ENCODE results near the gene MIEF1. TPM values are rescaled to one million over a fixed set of nuclear protein-coding genes. Genes with fewer than 3 reads are reported as not detected.

Gene MIEF1
- total and polyA plus RNA-seq, 3 donors from 2014 or later = 60.6 to 120 (median 78.2) TPM

- intact Hi-C loops (cut with DNase I; ENCODE audit: low total_unique reads) = no loop called here
- TF ChIP-seq POLR2A (IDR thresholded peaks at IDR 0.05) (no peak), CTCF (IDR thresholded peaks at IDR 0.05) (no peak)
- Histone ChIP-seq H3K27ac (no peak overlapping the region), H3K4me3 (no peak overlapping the region), H3K27me3 (no peaks in the 10 kb centered on the region), H3K9me3 (no peaks in the 10 kb centered on the region), H3K4me1 (peaks cover 16% of the 10 kb centered on the region), H3K36me3 (ENCODE audit: low read depth, missing control alignments) (no peaks in the 10 kb centered on the region)
- DNase-seq = no peak
- WGBS, 2 donors = 93 to 95% methylated on average over 8 of the region's 8 CpGs
These were observed 4.7 kb upstream of the MIEF1 start for GRCh38 chr22:39497429-39497828.

- H3K4me1 ChIP-seq = peaks cover 23% of the 10 kb centered on the region
- intact Hi-C loops (cut with DNase I; ENCODE audit: low total_unique reads) = no loop called here
- H3K9me3 ChIP-seq = no peaks in the 10 kb centered on the region
- no peaks in the 10 kb centered on the region for H3K27me3 ChIP-seq
- peak; percentile 58 for DNase-seq
- TF ChIP-seq CTCF (IDR thresholded peaks at IDR 0.05) (no peak), POLR2A (IDR thresholded peaks at IDR 0.05) (no peak)
- WGBS, 2 donors = 60 to 100% methylated on average over 1 to 2 of the region's 2 CpGs
- H3K4me3 ChIP-seq = no peak overlapping the region
- no peaks in the 10 kb centered on the region for H3K36me3 ChIP-seq (ENCODE audit: low read depth, missing control alignments)
- H3K27ac ChIP-seq = no peak overlapping the region
These were observed 3.7 kb upstream of the MIEF1 start for GRCh38 chr22:39498368-39498767.

GRCh38 chr22:39498802-39499201, 3.3 kb upstream of the MIEF1 start:
- no peak overlapping the region for H3K27ac ChIP-seq
- TF ChIP-seq POLR2A (IDR thresholded peaks at IDR 0.05) (no peak), CTCF (IDR thresholded peaks at IDR 0.05) (no peak)
- intact Hi-C loops (cut with DNase I; ENCODE audit: low total_unique reads) = no loop called here
- H3K4me1 ChIP-seq = peaks cover 27% of the 10 kb centered on the region
- no peak overlapping the region for H3K4me3 ChIP-seq
- no peaks in the 10 kb centered on the region for H3K36me3 ChIP-seq (ENCODE audit: low read depth, missing control alignments)
- DNase-seq = no peak
- H3K9me3 ChIP-seq = no peaks in the 10 kb centered on the region
- WGBS, 2 donors = 63 to 72% methylated on average over 3 of the region's 3 CpGs
- no peaks in the 10 kb centered on the region for H3K27me3 ChIP-seq

GRCh38 chr22:39500101-39500500, 2.0 kb upstream of the MIEF1 start:
- Histone ChIP-seq H3K4me1 (peaks cover 28% of the 10 kb centered on the region), H3K9me3 (no peaks in the 10 kb centered on the region), H3K36me3 (ENCODE audit: low read depth, missing control alignments) (no peaks in the 10 kb centered on the region), H3K27me3 (no peaks in the 10 kb centered on the region), H3K27ac (peak overlapping the region in 1 of 2 donors; percentile 86), H3K4me3 (no peak overlapping the region)
- TF ChIP-seq CTCF (IDR thresholded peaks at IDR 0.05) (no peak), POLR2A (IDR thresholded peaks at IDR 0.05) (no peak)
- intact Hi-C loops (cut with DNase I; ENCODE audit: low total_unique reads) = no loop called here
- no peak for DNase-seq
- WGBS, 2 donors = 71 to 83% methylated on average over 6 of the region's 6 CpGs

GRCh38 chr22:39501644-39502108, 414 bp upstream of the MIEF1 start:
- peak overlapping the region; percentile 86 to 87 for H3K27ac ChIP-seq
- no peak for DNase-seq
- no peaks in the 10 kb centered on the region for H3K9me3 ChIP-seq
- H3K4me1 ChIP-seq = peaks cover 28% of the 10 kb centered on the region
- TF ChIP-seq POLR2A (IDR thresholded peaks at IDR 0.05) = no peak
- TF ChIP-seq CTCF (IDR thresholded peaks at IDR 0.05) = no peak
- no peaks in the 10 kb centered on the region for H3K27me3 ChIP-seq
- no peaks in the 10 kb centered on the region for H3K36me3 ChIP-seq (ENCODE audit: low read depth, missing control alignments)
- WGBS, 2 donors = 29 to 35% methylated on average over 8 to 13 of the region's 13 CpGs
- intact Hi-C loops (cut with DNase I; ENCODE audit: low total_unique reads) = no loop called here
- H3K4me3 ChIP-seq = peak overlapping the region; percentile 85 to 95
